WTC11 (cell line): Measurements from ENCODE around the gene HSPH1. TPM values are rescaled to one million over a fixed set of nuclear protein-coding genes. Genes with fewer than 3 reads are reported as not detected.

Experiments
- ATAC-seq: fragments of 200-7000 bp; cut with Tn5 transposase; 2 replicates; pipeline ENCODE4 v1.10.0; 2021; ENCODE audit warnings: mild to moderate bottlenecking, moderate library complexity
- CTCF ChIA-PET: fragments of 300-600 bp; sonication (Branson Sonifier 250); formaldehyde crosslinking; loops from one replicate; lab custom pipeline; 2021; ENCODE audit warnings: antibody characterized with exemption; lab: Charles Lee
- POLR2A ChIA-PET: fragments of 350-600 bp; sonication (Branson Sonifier 250); formaldehyde crosslinking; loops from one replicate; lab custom pipeline; 2021; ENCODE audit warnings: antibody characterized with exemption; lab: Charles Lee
- DNase-seq: peaks from one replicate; pipeline ENCODE4 v3.0.0; 2021; ENCODE audit warnings: low spot score
- H3K27ac Mint-ChIP-seq: 2 replicates; pipeline ENCODE4 v1.8.0; 2021; ENCODE audit warnings: mixed read lengths
- H3K27me3 Mint-ChIP-seq: 2 replicates; pipeline ENCODE4 v1.8.0; 2021; ENCODE audit warnings: low read depth, mild to moderate bottlenecking, moderate library complexity, mixed read lengths
- H3K36me3 Mint-ChIP-seq: 2 replicates; pipeline ENCODE4 v1.8.0; 2021; ENCODE audit warnings: mixed read lengths
- H3K4me1 Mint-ChIP-seq: 2 replicates; pipeline ENCODE4 v1.8.0; 2022; ENCODE audit warnings: mixed read lengths
- H3K4me3 Mint-ChIP-seq: 2 replicates; pipeline ENCODE4 v1.8.0; 2021; ENCODE audit warnings: mild to moderate bottlenecking, moderate library complexity, mixed read lengths
- H3K9me3 Mint-ChIP-seq: 2 replicates; pipeline ENCODE4 v1.8.0; 2021; ENCODE audit warnings: mixed read lengths
- ARID4B ChIP-seq: sonication (generic); formaldehyde crosslinking; IDR thresholded peaks from 2 replicates; pipeline ENCODE4 v1.8.0; 2023; ENCODE audit warnings: missing genetic modification reagents, mild to moderate bottlenecking, borderline replicate concordance
- E2F1 ChIP-seq: sonication (generic); formaldehyde crosslinking; IDR thresholded peaks from 2 replicates; pipeline ENCODE4 v1.8.0; 2022; ENCODE audit warnings: mild to moderate bottlenecking, missing genetic modification reagents
- FOXJ3 ChIP-seq: sonication (generic); formaldehyde crosslinking; IDR thresholded peaks from 2 replicates; pipeline ENCODE4 v1.9.0; 2021; ENCODE audit warnings: missing genetic modification reagents, mild to moderate bottlenecking, borderline replicate concordance
- FOXK1 ChIP-seq: sonication (generic); formaldehyde crosslinking; IDR thresholded peaks from 2 replicates; pipeline ENCODE4 v1.8.0; 2022; ENCODE audit warnings: mild to moderate bottlenecking, moderate library complexity, missing genetic modification reagents
- JUN ChIP-seq: sonication (generic); formaldehyde crosslinking; IDR thresholded peaks from 2 replicates; pipeline ENCODE4 v1.8.0; 2023; ENCODE audit warnings: mild to moderate bottlenecking, missing genetic modification reagents
- MAX ChIP-seq: sonication (generic); formaldehyde crosslinking; IDR thresholded peaks from 2 replicates; pipeline ENCODE4 v1.8.0; 2022; ENCODE audit warnings: mild to moderate bottlenecking, missing genetic modification reagents
- MYBL2 ChIP-seq: sonication (generic); formaldehyde crosslinking; IDR thresholded peaks from 2 replicates; pipeline ENCODE4 v1.8.1; 2023; ENCODE audit warnings: mild to moderate bottlenecking, moderate library complexity, missing genetic modification reagents
- NFE2L1 ChIP-seq: sonication (generic); formaldehyde crosslinking; IDR thresholded peaks from 2 replicates; pipeline ENCODE4 v1.8.1; 2023; ENCODE audit warnings: missing genetic modification reagents
- NR2C2 ChIP-seq: sonication (generic); formaldehyde crosslinking; IDR thresholded peaks from 2 replicates; pipeline ENCODE4 v1.8.0; 2022; ENCODE audit warnings: mild to moderate bottlenecking, missing genetic modification reagents
- OVOL2 ChIP-seq: fragments of 250-450 bp; sonication (Bioruptor Pico); IDR thresholded peaks from 2 replicates; pipeline ENCODE4 v1.9.0; 2021; ENCODE audit warnings: mild to moderate bottlenecking, borderline replicate concordance
- PRRX2 ChIP-seq: fragments of 250-450 bp; sonication (Bioruptor Pico); IDR thresholded peaks from 2 replicates; pipeline ENCODE4 v1.8.0; 2021; ENCODE audit warnings: mild to moderate bottlenecking
- RELA ChIP-seq: sonication (generic); formaldehyde crosslinking; IDR thresholded peaks from 2 replicates; pipeline ENCODE4 v1.8.1; 2022; ENCODE audit warnings: missing genetic modification reagents, mild to moderate bottlenecking, borderline replicate concordance
- RORB ChIP-seq: fragments of 250-450 bp; sonication (Bioruptor Pico); IDR thresholded peaks from 2 replicates; pipeline ENCODE4 v1.9.0; 2021; ENCODE audit warnings: mild to moderate bottlenecking
- SMAD3 ChIP-seq: sonication (generic); formaldehyde crosslinking; IDR thresholded peaks from 2 replicates; pipeline ENCODE4 v1.8.0; 2022; ENCODE audit warnings: missing genetic modification reagents, mild to moderate bottlenecking, borderline replicate concordance
- ZBTB21 ChIP-seq: sonication (generic); formaldehyde crosslinking; IDR thresholded peaks from 2 replicates; pipeline ENCODE4 v1.8.1; 2023; ENCODE audit warnings: mild to moderate bottlenecking, missing genetic modification reagents, borderline replicate concordance
- ZBTB43 ChIP-seq: sonication (generic); formaldehyde crosslinking; IDR thresholded peaks from 2 replicates; pipeline ENCODE4 v1.8.1; 2023; ENCODE audit warnings: mild to moderate bottlenecking, missing genetic modification reagents
- ZNF219 ChIP-seq: sonication (generic); formaldehyde crosslinking; IDR thresholded peaks from 2 replicates; pipeline ENCODE4 v1.8.0; 2023; ENCODE audit warnings: missing genetic modification reagents, mild to moderate bottlenecking, borderline replicate concordance
- ZNF425 ChIP-seq: fragments of 250-450 bp; sonication (Bioruptor Pico); conservative IDR thresholded peaks from 2 replicates; pipeline ENCODE4 v1.9.0; 2021; ENCODE audit warnings: mild to moderate bottlenecking
- total RNA-seq: library from RNA; stranded (reverse); gene quantifications from 3 replicates; pipeline ENCODE4 v1.2.3, GENCODE V29; 2021
- TF ChIP-seq, protein P1 (sequence below): sonication (generic); formaldehyde crosslinking; IDR thresholded peaks from 2 replicates; pipeline ENCODE4 v1.8.1; 2023; ENCODE audit warnings: mild to moderate bottlenecking, missing genetic modification reagents
- TF ChIP-seq, protein P2 (sequence below): sonication (generic); formaldehyde crosslinking; IDR thresholded peaks from 2 replicates; pipeline ENCODE4 v1.8.1; 2022; ENCODE audit warnings: missing genetic modification reagents, borderline replicate concordance
- TF ChIP-seq, protein P3 (sequence below): fragments of 250-450 bp; sonication (Bioruptor Pico); IDR thresholded peaks from 2 replicates; pipeline ENCODE4 v1.9.0; 2021; ENCODE audit warnings: mild to moderate bottlenecking

HSPH1 gene
- total RNA-seq, 1 experiment from 2014 or later, result 114 TPM

- TF ChIP-seq MAX (CRISPR knock-in tag), result no peak
- TF ChIP-seq RORB (CRISPR knock-in tag), result no peak
- no peak for TF ChIP-seq SMAD3 (CRISPR knock-in tag)
- TF ChIP-seq E2F1 (CRISPR knock-in tag), result no peak
- no peak for TF ChIP-seq NFE2L1 (CRISPR knock-in tag)
Observed at GRCh38 chr13:31192306-31192705, 30.6 kb upstream of the HSPH1 start (continued).

- DNase-seq (no peak), ATAC-seq (no peak)
- Mint-ChIP-seq H3K27me3 (peaks cover 7% of the 10 kb centered on the region; the same call in 1 of the 2 replicates), H3K9me3 (peaks cover 25% of the 10 kb centered on the region), H3K4me3 (no peak overlapping the region), H3K4me1 (peaks cover 2% of the 10 kb centered on the region; the same call in 1 of the 2 replicates), H3K36me3 (no peaks in the 10 kb centered on the region), H3K27ac (no peak overlapping the region)
- CTCF ChIA-PET, result no interaction called here
- POLR2A ChIA-PET, result no interaction called here
- TF ChIP-seq OVOL2 (CRISPR knock-in tag) (no peak), FOXK1 (CRISPR knock-in tag) (no peak), ZNF219 (no peak), JUN (CRISPR knock-in tag) (no peak), MYBL2 (no peak), RELA (CRISPR knock-in tag) (no peak), FOXJ3 (CRISPR knock-in tag) (no peak), ARID4B (CRISPR knock-in tag) (no peak), SMAD3 (CRISPR knock-in tag) (no peak), ZBTB21 (CRISPR knock-in tag) (no peak), ZBTB43 (CRISPR knock-in tag) (no peak), PRRX2 (CRISPR knock-in tag) (no peak), NR2C2 (CRISPR knock-in tag) (no peak), ZNF425 (CRISPR knock-in tag) (no peak)
- TF ChIP-seq, protein P1, sequence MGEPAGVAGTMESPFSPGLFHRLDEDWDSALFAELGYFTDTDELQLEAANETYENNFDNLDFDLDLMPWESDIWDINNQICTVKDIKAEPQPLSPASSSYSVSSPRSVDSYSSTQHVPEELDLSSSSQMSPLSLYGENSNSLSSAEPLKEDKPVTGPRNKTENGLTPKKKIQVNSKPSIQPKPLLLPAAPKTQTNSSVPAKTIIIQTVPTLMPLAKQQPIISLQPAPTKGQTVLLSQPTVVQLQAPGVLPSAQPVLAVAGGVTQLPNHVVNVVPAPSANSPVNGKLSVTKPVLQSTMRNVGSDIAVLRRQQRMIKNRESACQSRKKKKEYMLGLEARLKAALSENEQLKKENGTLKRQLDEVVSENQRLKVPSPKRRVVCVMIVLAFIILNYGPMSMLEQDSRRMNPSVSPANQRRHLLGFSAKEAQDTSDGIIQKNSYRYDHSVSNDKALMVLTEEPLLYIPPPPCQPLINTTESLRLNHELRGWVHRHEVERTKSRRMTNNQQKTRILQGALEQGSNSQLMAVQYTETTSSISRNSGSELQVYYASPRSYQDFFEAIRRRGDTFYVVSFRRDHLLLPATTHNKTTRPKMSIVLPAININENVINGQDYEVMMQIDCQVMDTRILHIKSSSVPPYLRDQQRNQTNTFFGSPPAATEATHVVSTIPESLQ (CRISPR knock-in tag), result no peak
- TF ChIP-seq, protein P2, sequence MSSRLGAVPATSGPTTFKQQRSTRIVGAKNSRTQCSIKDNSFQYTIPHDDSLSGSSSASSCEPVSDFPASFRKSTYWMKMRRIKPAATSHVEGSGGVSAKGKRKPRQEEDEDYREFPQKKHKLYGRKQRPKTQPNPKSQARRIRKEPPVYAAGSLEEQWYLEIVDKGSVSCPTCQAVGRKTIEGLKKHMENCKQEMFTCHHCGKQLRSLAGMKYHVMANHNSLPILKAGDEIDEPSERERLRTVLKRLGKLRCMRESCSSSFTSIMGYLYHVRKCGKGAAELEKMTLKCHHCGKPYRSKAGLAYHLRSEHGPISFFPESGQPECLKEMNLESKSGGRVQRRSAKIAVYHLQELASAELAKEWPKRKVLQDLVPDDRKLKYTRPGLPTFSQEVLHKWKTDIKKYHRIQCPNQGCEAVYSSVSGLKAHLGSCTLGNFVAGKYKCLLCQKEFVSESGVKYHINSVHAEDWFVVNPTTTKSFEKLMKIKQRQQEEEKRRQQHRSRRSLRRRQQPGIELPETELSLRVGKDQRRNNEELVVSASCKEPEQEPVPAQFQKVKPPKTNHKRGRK, result no peak
- TF ChIP-seq, protein P3, sequence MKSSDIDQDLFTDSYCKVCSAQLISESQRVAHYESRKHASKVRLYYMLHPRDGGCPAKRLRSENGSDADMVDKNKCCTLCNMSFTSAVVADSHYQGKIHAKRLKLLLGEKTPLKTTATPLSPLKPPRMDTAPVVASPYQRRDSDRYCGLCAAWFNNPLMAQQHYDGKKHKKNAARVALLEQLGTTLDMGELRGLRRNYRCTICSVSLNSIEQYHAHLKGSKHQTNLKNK, result no peak
Observed at GRCh38 chr13:31191748-31192147, 30.0 kb upstream of the HSPH1 start.
